ENCODE results near the gene AHDC1. TPM values are rescaled to one million over a fixed set of nuclear protein-coding genes. Genes with fewer than 3 reads are reported as not detected.

Gene AHDC1
- total and polyA plus RNA-seq, 9 of the 15 experiments (the other 6 are each of a cell fraction or from before 2014, with no cell fraction given), result 0.21 to 36.4 (median 4.7) TPM

DNA sequence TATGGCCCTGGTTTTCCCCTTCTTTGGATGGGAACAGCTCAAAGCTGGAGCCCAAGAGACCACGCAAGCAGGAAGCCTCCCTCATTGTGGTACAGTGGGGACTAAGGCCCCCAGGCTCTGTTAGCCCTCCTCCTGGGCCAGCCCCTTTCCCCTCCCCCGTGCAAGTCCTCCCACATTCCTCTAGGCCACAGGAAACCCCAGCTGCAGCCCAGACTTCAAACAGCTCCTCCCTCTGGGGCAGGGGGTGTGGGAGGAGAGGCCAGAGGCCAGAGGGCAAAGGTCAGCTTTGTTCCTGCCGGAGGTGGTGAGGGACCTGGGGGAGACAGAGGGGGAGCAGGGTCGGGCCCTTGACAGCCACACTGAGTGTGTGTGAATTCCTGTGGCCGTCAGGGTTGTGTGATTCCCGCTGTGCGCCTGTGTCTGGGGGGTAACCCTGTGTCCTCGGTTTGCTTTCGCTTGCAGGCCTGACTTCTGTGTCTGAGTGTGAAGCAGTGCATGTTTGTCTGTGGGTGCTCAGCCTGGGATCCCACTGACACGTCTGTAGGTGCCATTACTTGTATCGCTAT is 3.4 kb upstream of the AHDC1 start (continued):
- TF ChIP-seq, protein P1, sequence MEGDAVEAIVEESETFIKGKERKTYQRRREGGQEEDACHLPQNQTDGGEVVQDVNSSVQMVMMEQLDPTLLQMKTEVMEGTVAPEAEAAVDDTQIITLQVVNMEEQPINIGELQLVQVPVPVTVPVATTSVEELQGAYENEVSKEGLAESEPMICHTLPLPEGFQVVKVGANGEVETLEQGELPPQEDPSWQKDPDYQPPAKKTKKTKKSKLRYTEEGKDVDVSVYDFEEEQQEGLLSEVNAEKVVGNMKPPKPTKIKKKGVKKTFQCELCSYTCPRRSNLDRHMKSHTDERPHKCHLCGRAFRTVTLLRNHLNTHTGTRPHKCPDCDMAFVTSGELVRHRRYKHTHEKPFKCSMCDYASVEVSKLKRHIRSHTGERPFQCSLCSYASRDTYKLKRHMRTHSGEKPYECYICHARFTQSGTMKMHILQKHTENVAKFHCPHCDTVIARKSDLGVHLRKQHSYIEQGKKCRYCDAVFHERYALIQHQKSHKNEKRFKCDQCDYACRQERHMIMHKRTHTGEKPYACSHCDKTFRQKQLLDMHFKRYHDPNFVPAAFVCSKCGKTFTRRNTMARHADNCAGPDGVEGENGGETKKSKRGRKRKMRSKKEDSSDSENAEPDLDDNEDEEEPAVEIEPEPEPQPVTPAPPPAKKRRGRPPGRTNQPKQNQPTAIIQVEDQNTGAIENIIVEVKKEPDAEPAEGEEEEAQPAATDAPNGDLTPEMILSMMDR (IDR thresholded peaks at IDR 0.05 in 2 of 3, conservative IDR thresholded peaks at IDR 0.05 in 1 of 3; ENCODE audit: insufficient read depth in 2 of 3, low read depth in 1 of 3, low read length in 3 of 3), result no peak
- TF ChIP-seq, protein P2, sequence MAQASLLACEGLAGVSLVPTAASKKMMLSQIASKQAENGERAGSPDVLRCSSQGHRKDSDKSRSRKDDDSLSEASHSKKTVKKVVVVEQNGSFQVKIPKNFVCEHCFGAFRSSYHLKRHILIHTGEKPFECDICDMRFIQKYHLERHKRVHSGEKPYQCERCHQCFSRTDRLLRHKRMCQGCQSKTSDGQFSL (CRISPR knock-in tag; IDR thresholded peaks at IDR 0.05), result no peak
- TF ChIP-seq, protein P2 (tag; IDR thresholded peaks at IDR 0.05), result no peak
- TF ChIP-seq, protein P3, sequence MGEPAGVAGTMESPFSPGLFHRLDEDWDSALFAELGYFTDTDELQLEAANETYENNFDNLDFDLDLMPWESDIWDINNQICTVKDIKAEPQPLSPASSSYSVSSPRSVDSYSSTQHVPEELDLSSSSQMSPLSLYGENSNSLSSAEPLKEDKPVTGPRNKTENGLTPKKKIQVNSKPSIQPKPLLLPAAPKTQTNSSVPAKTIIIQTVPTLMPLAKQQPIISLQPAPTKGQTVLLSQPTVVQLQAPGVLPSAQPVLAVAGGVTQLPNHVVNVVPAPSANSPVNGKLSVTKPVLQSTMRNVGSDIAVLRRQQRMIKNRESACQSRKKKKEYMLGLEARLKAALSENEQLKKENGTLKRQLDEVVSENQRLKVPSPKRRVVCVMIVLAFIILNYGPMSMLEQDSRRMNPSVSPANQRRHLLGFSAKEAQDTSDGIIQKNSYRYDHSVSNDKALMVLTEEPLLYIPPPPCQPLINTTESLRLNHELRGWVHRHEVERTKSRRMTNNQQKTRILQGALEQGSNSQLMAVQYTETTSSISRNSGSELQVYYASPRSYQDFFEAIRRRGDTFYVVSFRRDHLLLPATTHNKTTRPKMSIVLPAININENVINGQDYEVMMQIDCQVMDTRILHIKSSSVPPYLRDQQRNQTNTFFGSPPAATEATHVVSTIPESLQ (CRISPR knock-in tag; IDR thresholded peaks at IDR 0.05), result 0 out of 2 replicates have a peak, but pooled peaks have one; percentile 53
- TF ChIP-seq TEAD1 (CRISPR knock-in tag; IDR thresholded peaks at IDR 0.05) (peak; percentile 57 to 93; a peak in 1 of 4 replicates), CREB1 (IDR thresholded peaks at IDR 0.05) (no peak), CREB1 (CRISPR knock-in tag; IDR thresholded peaks at IDR 0.05) (no peak), MTA1 (IDR thresholded peaks at IDR 0.05; ENCODE audit: borderline replicate concordance) (peak; percentile 20; the same call in 1 of the 2 replicates), TCFL5 (CRISPR knock-in tag; conservative IDR thresholded peaks at IDR 0.05) (no peak), SAFB2 (IDR thresholded peaks at IDR 0.05; ENCODE audit: borderline replicate concordance, low read depth, low read length, severe bottlenecking) (no peak), NFIC (IDR thresholded peaks at IDR 0.05) (0 out of 2 replicates have a peak, but pooled peaks have one; percentile 30), CEBPB (tag; IDR thresholded peaks at IDR 0.05) (no peak), RB1 (IDR thresholded peaks at IDR 0.05; ENCODE audit: low read depth) (no peak), MYNN (IDR thresholded peaks at IDR 0.05) (no peak), MYNN (CRISPR knock-in tag; IDR thresholded peaks at IDR 0.05) (no peak), RBM22 (IDR thresholded peaks at IDR 0.05; ENCODE audit: low read depth, low read length, poor library complexity, severe bottlenecking) (no peak), NFXL1 (CRISPR knock-in tag; IDR thresholded peaks at IDR 0.05) (no peak), DACH1 (IDR thresholded peaks at IDR 0.05; ENCODE audit: partially characterized antibody) (peak; percentile 36), PTTG1 (tag; IDR thresholded peaks at IDR 0.05; ENCODE audit: low read depth) (no peak)
- TF ChIP-seq, protein P4, sequence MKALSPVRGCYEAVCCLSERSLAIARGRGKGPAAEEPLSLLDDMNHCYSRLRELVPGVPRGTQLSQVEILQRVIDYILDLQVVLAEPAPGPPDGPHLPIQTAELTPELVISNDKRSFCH (CRISPR knock-in tag; IDR thresholded peaks at IDR 0.05), result no peak
- TF ChIP-seq, protein P4 (tag; IDR thresholded peaks at IDR 0.05), result no peak
- TF ChIP-seq, protein P5, sequence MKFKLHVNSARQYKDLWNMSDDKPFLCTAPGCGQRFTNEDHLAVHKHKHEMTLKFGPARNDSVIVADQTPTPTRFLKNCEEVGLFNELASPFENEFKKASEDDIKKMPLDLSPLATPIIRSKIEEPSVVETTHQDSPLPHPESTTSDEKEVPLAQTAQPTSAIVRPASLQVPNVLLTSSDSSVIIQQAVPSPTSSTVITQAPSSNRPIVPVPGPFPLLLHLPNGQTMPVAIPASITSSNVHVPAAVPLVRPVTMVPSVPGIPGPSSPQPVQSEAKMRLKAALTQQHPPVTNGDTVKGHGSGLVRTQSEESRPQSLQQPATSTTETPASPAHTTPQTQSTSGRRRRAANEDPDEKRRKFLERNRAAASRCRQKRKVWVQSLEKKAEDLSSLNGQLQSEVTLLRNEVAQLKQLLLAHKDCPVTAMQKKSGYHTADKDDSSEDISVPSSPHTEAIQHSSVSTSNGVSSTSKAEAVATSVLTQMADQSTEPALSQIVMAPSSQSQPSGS (CRISPR knock-in tag; IDR thresholded peaks at IDR 0.05), result no peak

Measured in K562 (cell line).